ENCODE measurements around the gene GATA5.

- TF ChIP-seq CTCF (IDR thresholded peaks at IDR 0.05): no peak
- no peak for TF ChIP-seq POLR2A (IDR thresholded peaks at IDR 0.05)
- no peak for TF ChIP-seq EP300 (IDR thresholded peaks at IDR 0.05)
Measured at GRCh38 chr20:62424249-62425107, 51.3 kb downstream of the GATA5 start.

All from ovary (tissue), 3 donors.